ENCODE data around the gene ARHGAP6.

DNA sequence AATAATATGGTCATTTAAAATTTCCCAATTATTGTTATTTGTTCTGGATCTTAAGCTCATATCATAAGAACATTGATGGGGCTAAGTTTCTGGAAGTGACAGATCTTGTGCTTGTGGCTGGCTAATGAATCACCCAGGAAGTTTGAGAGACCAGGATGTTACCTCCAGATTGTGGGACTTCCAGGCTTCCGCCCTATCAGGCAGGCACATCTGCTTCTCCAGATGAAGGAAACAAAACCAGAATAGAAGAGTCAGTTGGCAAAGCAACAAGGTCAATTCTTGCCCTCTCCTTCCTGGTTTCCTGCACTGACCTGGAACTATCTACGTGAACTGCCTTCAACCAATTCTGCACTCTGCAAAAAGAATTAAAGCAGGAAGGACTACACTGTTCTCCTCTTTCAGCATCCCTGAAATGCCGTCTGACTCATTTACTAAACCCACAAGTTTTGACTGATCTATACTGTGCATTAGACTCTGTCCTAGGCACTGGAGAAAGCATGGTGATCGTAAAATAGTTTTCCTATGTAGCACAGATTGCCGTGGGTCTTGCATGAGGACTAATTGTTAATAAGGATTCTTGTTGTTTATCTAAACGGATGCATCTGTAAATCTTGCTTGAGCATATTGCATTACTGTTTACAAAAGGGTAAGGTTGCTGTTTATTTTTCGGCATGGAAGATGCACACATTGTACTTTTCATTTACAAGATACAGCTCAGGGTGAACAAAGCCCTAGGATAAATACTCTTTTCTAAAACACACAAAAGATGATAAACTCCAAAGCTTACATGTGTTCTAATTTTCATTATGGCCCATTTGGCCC lies 297.9 kb downstream of the ARHGAP6 start:
- TF ChIP-seq, protein P1, sequence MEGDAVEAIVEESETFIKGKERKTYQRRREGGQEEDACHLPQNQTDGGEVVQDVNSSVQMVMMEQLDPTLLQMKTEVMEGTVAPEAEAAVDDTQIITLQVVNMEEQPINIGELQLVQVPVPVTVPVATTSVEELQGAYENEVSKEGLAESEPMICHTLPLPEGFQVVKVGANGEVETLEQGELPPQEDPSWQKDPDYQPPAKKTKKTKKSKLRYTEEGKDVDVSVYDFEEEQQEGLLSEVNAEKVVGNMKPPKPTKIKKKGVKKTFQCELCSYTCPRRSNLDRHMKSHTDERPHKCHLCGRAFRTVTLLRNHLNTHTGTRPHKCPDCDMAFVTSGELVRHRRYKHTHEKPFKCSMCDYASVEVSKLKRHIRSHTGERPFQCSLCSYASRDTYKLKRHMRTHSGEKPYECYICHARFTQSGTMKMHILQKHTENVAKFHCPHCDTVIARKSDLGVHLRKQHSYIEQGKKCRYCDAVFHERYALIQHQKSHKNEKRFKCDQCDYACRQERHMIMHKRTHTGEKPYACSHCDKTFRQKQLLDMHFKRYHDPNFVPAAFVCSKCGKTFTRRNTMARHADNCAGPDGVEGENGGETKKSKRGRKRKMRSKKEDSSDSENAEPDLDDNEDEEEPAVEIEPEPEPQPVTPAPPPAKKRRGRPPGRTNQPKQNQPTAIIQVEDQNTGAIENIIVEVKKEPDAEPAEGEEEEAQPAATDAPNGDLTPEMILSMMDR (IDR thresholded peaks at IDR 0.05) = no peak
- TF ChIP-seq POLR2A (IDR thresholded peaks at IDR 0.05) = no peak
